CD1c-positive myeloid dendritic cell (primary cell): ENCODE results near the gene MEGF8.

ENCODE experiments used
- DNase-seq: peaks from one replicate; pipeline ENCODE4 v3.0.0-alpha.2; 2016; ENCODE audit errors: extremely low spot score

Gene MEGF8

GRCh38 chr19:42286349-42287016, 39.0 kb upstream of the MEGF8 start:
- DNase-seq, result peak; percentile 45

- DNase-seq, result no peak
These were observed 38.2 kb upstream of the MEGF8 start for GRCh38 chr19:42287017-42287826.

GRCh38 chr19:42287827-42288107, 37.7 kb upstream of the MEGF8 start:
- no peak for DNase-seq

- peak; percentile 49 for DNase-seq
These were observed 37.0 kb upstream of the MEGF8 start for GRCh38 chr19:42288387-42288786.

GRCh38 chr19:42288881-42289555, 36.4 kb upstream of the MEGF8 start:
- DNase-seq, result no peak

GRCh38 chr19:42289556-42290041, 35.8 kb upstream of the MEGF8 start:
- no peak for DNase-seq

- no peak for DNase-seq
These were observed 35.3 kb upstream of the MEGF8 start for GRCh38 chr19:42290136-42290522.

GRCh38 chr19:42290523-42291434, 34.7 kb upstream of the MEGF8 start:
- peak; percentile 35 for DNase-seq

GRCh38 chr19:42291435-42291810, 34.0 kb upstream of the MEGF8 start:
- DNase-seq, result no peak

GRCh38 chr19:42292042-42292960, 33.1 kb upstream of the MEGF8 start:
- DNase-seq, result no peak

- no peak for DNase-seq
These were observed 32.5 kb upstream of the MEGF8 start for GRCh38 chr19:42292963-42293362.

GRCh38 chr19:42293540-42293939, 31.9 kb upstream of the MEGF8 start:
- no peak for DNase-seq

GRCh38 chr19:42293948-42294347, 31.5 kb upstream of the MEGF8 start:
- DNase-seq, result no peak

- DNase-seq, result no peak
These were observed 30.8 kb upstream of the MEGF8 start for GRCh38 chr19:42294471-42295137.

- no peak for DNase-seq
These were observed 30.1 kb upstream of the MEGF8 start for GRCh38 chr19:42295342-42295741.

GRCh38 chr19:42295831-42296525, 29.5 kb upstream of the MEGF8 start:
- peak; percentile 80 for DNase-seq

GRCh38 chr19:42297039-42297438, 28.4 kb upstream of the MEGF8 start:
- no peak for DNase-seq

- DNase-seq, result no peak
These were observed 23.7 kb upstream of the MEGF8 start, which contains the start of gene PRR19 for GRCh38 chr19:42301646-42302203. TSS of gene PRR19 (plus strand) at chr19:42302132. CDS start at chr19:42309585, 7,453 bp downstream.

- DNase-seq, result no peak
These were observed 22.4 kb upstream of the MEGF8 start for GRCh38 chr19:42303101-42303464.
